Ascending aorta (tissue), 2 donors: ENCODE measurements around the gene PRKG2. TPM values are rescaled to one million over a fixed set of nuclear protein-coding genes. Genes with fewer than 3 reads are reported as not detected.

Experiments
- DNase-seq, 2 donors: peaks; one replicate each; pipeline ENCODE4 v3.0.0-alpha.2; 2019; ENCODE audit warnings: low spot score in 2 of 2
- H3K27ac ChIP-seq, 2 donors: fragments of 200-600 bp; sonication (generic); one replicate each; pipeline ENCODE4 v1.5.1; 2016 to 2017; ENCODE audit warnings: mild to moderate bottlenecking in 1 of 2
- H3K27me3 ChIP-seq: fragments of 200-600 bp; sonication (generic); one replicate; pipeline ENCODE4 v1.5.1; 2017
- H3K36me3 ChIP-seq, 2 donors: fragments of 200-600 bp; sonication (generic); one replicate each; pipeline ENCODE4 v1.5.1; 2016
- H3K4me1 ChIP-seq, 2 donors: fragments of 200-600 bp; sonication (generic); one replicate each; pipeline ENCODE4 v1.5.1; 2016 to 2017; ENCODE audit warnings: mild to moderate bottlenecking in 1 of 2
- H3K4me3 ChIP-seq, 2 donors: fragments of 200-600 bp; sonication (generic); one replicate each; pipeline ENCODE4 v1.5.1; 2016 to 2017; ENCODE audit warnings: mild to moderate bottlenecking in 1 of 2
- H3K9me3 ChIP-seq, 2 donors: fragments of 200-600 bp; sonication (generic); one replicate each; pipeline ENCODE4 v1.5.1; 2016
- intact Hi-C: fragments of 100-400 bp; cut with DNase I; formaldehyde crosslinking; loops from one replicate; pipeline ENCODE4 v1.15.1; 2023
- total RNA-seq: library from RNA; depleted of rRNA; stranded (reverse); fragments of >200 nt; gene quantifications from one replicate; pipeline ENCODE4 v1.1.0, GENCODE V29; 2016
- TF ChIP-seq, protein P1 (sequence below), 3 experiments: fragments of 200-600 bp in 2 of 3; fragments of 450-650 bp in 1 of 3; sonication (generic) in 2 of 3; IDR thresholded peaks; one replicate each; pipeline ENCODE4 v1.5.1; 2016 to 2019; ENCODE audit warnings: antibody characterized with exemption in 3 of 3, mild to moderate bottlenecking in 1 of 3, moderate library complexity in 1 of 3

The PRKG2 gene
- total RNA-seq, 1 donor from 2014 or later: not detected

DNA sequence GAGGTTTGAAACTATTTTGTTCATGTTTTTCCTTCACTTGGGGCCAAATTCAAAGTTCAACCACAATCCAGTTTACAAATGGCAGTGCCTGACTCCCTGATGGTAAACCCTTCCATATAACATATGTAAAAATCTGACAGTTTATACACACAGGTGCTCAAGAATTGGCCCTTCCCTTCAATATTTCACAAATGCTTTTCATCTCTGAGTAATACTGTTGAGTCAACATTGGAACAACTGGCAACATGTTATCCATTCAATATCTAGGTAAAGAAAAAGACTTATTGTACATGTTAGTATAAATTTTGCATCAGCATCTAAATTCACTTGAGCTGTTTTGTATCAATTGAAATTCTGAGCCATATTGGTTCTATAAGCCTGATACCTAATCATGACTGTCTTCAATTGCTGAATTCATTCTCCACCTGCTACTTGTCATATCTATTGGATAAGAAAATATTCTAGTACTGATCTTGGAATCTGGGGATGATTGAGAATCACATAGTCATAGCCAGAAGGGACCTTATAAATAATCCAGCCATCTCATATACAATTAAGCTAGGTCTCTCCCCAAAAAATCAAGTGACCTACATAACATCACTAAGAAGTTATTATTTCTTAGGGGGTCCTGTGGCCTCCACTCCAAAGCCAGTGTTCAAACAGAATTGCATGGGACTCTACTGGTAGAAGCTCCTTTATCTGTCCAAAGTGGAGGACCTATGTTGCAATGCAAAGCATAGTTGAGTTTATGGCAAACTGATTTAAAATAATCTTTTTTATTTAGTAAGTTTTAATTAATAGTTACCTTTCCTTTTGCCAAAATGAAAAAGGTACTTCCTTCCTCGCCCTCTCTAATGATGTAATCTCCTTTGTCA is 61.9 kb downstream of the PRKG2 start:
- no peak overlapping the region for H3K27ac ChIP-seq
- H3K4me1 ChIP-seq: no peaks in the 10 kb centered on the region
- DNase-seq: no peak
- intact Hi-C loops: no loop called here
- TF ChIP-seq, protein P1, sequence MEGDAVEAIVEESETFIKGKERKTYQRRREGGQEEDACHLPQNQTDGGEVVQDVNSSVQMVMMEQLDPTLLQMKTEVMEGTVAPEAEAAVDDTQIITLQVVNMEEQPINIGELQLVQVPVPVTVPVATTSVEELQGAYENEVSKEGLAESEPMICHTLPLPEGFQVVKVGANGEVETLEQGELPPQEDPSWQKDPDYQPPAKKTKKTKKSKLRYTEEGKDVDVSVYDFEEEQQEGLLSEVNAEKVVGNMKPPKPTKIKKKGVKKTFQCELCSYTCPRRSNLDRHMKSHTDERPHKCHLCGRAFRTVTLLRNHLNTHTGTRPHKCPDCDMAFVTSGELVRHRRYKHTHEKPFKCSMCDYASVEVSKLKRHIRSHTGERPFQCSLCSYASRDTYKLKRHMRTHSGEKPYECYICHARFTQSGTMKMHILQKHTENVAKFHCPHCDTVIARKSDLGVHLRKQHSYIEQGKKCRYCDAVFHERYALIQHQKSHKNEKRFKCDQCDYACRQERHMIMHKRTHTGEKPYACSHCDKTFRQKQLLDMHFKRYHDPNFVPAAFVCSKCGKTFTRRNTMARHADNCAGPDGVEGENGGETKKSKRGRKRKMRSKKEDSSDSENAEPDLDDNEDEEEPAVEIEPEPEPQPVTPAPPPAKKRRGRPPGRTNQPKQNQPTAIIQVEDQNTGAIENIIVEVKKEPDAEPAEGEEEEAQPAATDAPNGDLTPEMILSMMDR (IDR thresholded peaks at IDR 0.05): no peak
- H3K36me3 ChIP-seq: no peaks in the 10 kb centered on the region
- no peak overlapping the region for H3K4me3 ChIP-seq
- no peaks in the 10 kb centered on the region for H3K27me3 ChIP-seq
- no peaks in the 10 kb centered on the region for H3K9me3 ChIP-seq

DNA sequence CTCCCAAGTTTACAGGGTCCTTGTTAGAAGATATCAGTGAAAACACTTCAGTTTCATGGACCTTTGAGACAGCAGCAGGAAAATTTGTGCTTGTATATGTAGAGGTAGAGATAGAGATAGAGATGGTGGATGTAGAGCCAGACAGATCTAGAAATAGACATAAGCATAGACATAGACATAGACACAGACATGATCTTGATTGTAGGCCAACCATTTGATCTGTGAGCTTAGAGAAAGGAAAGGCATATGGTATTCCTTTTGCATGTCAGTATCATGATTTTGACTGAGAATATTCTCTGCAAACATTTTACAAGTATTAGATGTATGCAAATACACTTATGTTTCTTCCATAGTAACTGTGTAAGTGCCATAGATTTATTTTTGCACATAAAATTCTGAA is 65.0 kb downstream of the PRKG2 start:
- no peak for DNase-seq
- Histone ChIP-seq H3K36me3 (no peaks in the 10 kb centered on the region), H3K27ac (no peak overlapping the region), H3K27me3 (no peaks in the 10 kb centered on the region), H3K4me1 (no peaks in the 10 kb centered on the region), H3K9me3 (no peaks in the 10 kb centered on the region), H3K4me3 (no peak overlapping the region)
- intact Hi-C loops: no loop called here
- TF ChIP-seq, protein P1 (IDR thresholded peaks at IDR 0.05): no peak

DNA sequence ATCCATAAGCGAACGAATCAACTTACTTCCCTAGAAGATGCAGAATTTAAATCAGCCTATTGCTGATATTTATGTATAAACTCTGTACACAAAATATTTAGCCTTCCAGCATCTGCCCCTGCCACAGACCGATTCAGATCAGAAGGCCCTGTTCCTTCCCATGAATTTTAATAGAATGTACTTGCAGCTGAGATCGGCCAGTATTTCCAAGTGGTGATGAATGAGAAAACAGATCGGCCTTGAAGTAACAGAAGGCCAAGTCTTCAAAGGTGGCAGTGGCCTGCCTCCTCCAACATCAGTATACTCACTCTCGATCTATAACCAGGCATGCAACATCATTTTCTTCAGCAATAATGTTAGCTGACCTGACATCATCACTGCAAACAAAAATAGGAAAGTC is 66.4 kb downstream of the PRKG2 start:
- H3K9me3 ChIP-seq: no peaks in the 10 kb centered on the region
- intact Hi-C loops: no loop called here
- no peak overlapping the region for H3K4me3 ChIP-seq
- no peak overlapping the region for H3K27ac ChIP-seq
- TF ChIP-seq, protein P1 (IDR thresholded peaks at IDR 0.05): no peak
- H3K4me1 ChIP-seq: no peaks in the 10 kb centered on the region
- H3K36me3 ChIP-seq: no peaks in the 10 kb centered on the region
- H3K27me3 ChIP-seq: no peaks in the 10 kb centered on the region
- no peak for DNase-seq

DNA sequence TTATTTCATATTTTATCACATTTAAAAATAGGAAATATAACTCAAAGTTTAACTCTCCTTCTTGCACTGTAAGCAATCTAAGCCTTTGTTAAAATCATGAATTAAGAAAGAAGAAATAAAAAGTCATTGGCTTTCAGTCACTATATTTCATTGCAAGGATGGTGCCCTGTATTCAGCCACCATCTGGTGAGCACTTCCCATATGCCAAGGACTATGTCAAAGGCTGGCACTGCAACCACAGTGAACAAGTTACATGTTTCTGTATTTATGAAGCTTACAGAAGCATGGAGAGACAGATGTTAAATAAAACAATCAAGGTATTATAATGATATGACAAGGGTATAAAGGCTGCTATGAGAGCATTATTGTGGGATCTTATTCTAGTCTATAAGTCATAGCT is 68.6 kb downstream of the PRKG2 start:
- intact Hi-C loops: no loop called here
- TF ChIP-seq, protein P1 (IDR thresholded peaks at IDR 0.05): no peak
- Histone ChIP-seq H3K36me3 (no peaks in the 10 kb centered on the region), H3K9me3 (no peaks in the 10 kb centered on the region), H3K4me1 (no peaks in the 10 kb centered on the region), H3K27ac (no peak overlapping the region), H3K27me3 (no peaks in the 10 kb centered on the region), H3K4me3 (no peak overlapping the region)
- no peak for DNase-seq

DNA sequence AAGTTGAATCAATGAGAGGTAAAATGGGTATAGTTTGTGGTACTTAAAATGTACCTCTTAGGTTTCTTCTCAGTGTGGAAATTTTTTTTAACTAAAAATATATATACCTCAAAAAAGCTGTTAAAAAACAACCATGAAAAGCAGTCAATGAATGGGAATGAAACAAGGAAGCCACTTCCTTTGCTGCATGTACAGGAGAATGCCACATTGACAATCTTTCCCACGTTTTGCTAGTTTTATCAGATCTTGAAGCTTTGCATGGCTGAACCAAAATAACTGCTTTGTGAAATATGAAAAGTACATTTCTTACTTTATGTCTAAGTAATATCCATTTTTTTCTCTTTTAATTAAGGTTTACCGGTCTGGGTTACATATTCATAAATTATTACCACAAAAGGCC is 71.8 kb downstream of the PRKG2 start:
- H3K9me3 ChIP-seq: no peaks in the 10 kb centered on the region
- TF ChIP-seq, protein P1 (IDR thresholded peaks at IDR 0.05): no peak
- no peaks in the 10 kb centered on the region for H3K4me1 ChIP-seq
- no peak overlapping the region for H3K4me3 ChIP-seq
- H3K36me3 ChIP-seq: no peaks in the 10 kb centered on the region
- H3K27ac ChIP-seq: no peak overlapping the region
- no peak for DNase-seq
- no peaks in the 10 kb centered on the region for H3K27me3 ChIP-seq
- intact Hi-C loops: no loop called here
